Fibroblast of the aortic adventitia (primary cell): Measurements from ENCODE around the gene DAPL1. TPM values are rescaled to one million over a fixed set of nuclear protein-coding genes. Genes with fewer than 3 reads are reported as not detected.

Source experiments
- DNase-seq: peaks from one replicate; pipeline ENCODE4 v3.0.0-alpha.2; 2010; ENCODE audit warnings: low read depth
- H3K4me3 ChIP-seq: 2 replicates; pipeline ENCODE4 v1.5.1; 2011; ENCODE audit warnings: low read depth, mild to moderate bottlenecking, control low read depth, low read length, moderate library complexity
- CTCF ChIP-seq: IDR thresholded peaks from 2 replicates; pipeline ENCODE4 v1.5.1; 2011; ENCODE audit warnings: mild to moderate bottlenecking, low read length, control low read depth, inconsistent platforms; ENCODE audit not compliant: insufficient read depth
- total RNA-seq: library from RNA; depleted of rRNA; stranded (reverse); fragments of >200 nt; gene quantifications from 2 replicates; pipeline ENCODE4 v1.2.3, GENCODE V29; 2012; ENCODE audit warnings: low replicate concordance

DAPL1 gene
- total RNA-seq, 1 donor: not detected

- no peak for TF ChIP-seq CTCF
- H3K4me3 ChIP-seq: no peak overlapping the region
- no peak for DNase-seq
Observed at GRCh38 chr2:158776231-158776630, 18.9 kb upstream of the DAPL1 start.

- TF ChIP-seq CTCF: no peak
- H3K4me3 ChIP-seq: no peak overlapping the region
- no peak for DNase-seq
Observed at GRCh38 chr2:158777077-158777476, 18.0 kb upstream of the DAPL1 start.

GRCh38 chr2:158778243-158778642, 16.9 kb upstream of the DAPL1 start:
- no peak overlapping the region for H3K4me3 ChIP-seq
- no peak for TF ChIP-seq CTCF
- DNase-seq: no peak

- TF ChIP-seq CTCF: no peak
- no peak overlapping the region for H3K4me3 ChIP-seq
- DNase-seq: peak; percentile 58
Observed at GRCh38 chr2:158779621-158780020, 15.5 kb upstream of the DAPL1 start.

- peak; percentile 84 for DNase-seq
- no peak overlapping the region for H3K4me3 ChIP-seq
- TF ChIP-seq CTCF: no peak
Observed at GRCh38 chr2:158781353-158781961, 13.7 kb upstream of the DAPL1 start.

GRCh38 chr2:158782136-158782535, 13.0 kb upstream of the DAPL1 start:
- TF ChIP-seq CTCF: no peak
- no peak for DNase-seq
- no peak overlapping the region for H3K4me3 ChIP-seq

- H3K4me3 ChIP-seq: no peak overlapping the region
- TF ChIP-seq CTCF: no peak
- DNase-seq: no peak
Observed at GRCh38 chr2:158782616-158783015, 12.5 kb upstream of the DAPL1 start.
